ENCODE results near the gene TMSB4X.
"Not testable (repeated sequence)": the region's sequence is repeated elsewhere in the genome, so short reads cannot be mapped to it uniquely, and the experiment has no call there.

Gene TMSB4X

DNA sequence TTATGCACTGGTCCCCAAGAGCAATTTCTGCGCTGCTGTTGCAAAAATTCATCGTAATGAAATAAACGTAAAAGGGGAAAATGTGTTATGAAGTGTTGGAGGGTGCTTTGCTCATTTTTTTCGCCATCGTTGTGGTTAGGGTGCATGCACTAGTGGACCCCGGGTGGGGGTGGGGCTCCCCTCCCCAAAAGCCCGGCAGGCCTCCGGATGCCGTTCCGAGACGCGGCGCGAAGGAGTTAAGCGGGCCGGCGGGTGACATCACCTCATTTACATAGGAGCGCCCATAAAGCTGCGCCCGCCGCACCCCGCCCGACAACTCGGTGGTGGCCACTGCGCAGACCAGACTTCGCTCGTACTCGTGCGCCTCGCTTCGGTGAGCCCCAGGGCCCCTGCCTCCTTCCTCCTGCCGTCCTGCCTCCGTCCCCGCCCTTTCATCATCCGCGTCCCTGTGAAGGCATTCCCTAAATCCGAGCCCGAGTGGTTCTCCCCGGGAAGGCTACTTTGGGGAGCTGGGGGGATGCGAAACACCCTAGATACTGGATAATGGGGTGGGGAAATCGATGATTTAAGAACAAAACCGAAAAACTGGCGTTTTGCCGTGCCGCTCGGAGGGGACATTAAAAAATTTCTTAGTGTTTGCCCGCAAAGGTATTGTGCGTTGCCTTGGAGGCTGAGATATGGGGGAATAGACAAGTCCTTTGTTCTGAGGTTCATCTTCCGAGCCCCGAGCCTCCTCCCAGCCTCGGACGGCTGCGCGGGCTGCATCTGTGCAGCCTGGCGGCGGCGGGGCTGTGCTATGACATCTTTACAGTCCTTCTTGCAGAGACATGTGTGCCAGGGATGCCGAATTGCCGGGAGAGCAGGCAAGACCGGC lies at the start of gene TMSB4X:
TSS of gene TMSB4X (plus strand) at position 315 of the 874 bp plus-strand sequence.
- no peak for DNase-seq (ENCODE audit: low read depth)

DNA sequence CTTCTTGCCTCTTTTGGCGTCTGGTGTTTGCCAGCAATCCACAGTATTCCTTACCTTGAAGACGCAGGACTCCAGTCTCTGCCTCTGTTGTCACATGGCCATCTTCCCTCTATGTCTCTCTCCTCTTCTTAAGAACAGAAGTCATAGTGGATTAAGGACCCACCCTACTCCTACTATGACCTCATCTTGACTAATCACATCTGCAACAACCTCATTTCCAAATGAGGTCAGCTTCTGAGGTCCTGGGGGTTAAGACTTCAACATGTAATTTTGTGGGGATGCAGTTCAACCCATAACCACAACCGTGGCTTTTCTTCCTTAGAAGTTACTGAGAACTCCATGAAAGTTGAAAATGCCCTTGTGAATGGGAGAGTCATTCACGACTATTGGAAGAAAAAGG lies 45.2 kb upstream of the TMSB4X start:
- no peak for DNase-seq (ENCODE audit: low read depth)

GRCh38 chrX:12930150-12930549 lies 44.8 kb upstream of the TMSB4X start:
- DNase-seq (ENCODE audit: low read depth) = no peak

DNA sequence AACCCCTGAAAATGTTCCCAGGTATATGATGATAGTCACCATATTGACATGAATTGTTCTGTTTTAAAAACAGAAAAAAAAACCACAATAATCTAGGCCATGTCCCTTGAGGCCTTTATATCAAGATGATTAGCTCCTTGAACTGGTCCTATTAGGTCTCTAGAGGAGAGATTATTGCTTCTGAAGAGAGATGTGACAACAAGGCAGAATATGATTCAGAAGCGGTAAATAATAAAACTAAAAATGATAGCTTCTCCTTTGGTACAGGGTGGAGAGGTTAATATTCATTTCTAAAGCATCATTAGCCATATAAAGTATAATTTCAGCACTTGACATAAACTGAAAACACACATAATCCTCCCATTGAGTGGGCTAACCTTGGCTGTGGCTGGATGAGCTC lies 42.7 kb upstream of the TMSB4X start:
- DNase-seq (ENCODE audit: low read depth) = no peak

DNA sequence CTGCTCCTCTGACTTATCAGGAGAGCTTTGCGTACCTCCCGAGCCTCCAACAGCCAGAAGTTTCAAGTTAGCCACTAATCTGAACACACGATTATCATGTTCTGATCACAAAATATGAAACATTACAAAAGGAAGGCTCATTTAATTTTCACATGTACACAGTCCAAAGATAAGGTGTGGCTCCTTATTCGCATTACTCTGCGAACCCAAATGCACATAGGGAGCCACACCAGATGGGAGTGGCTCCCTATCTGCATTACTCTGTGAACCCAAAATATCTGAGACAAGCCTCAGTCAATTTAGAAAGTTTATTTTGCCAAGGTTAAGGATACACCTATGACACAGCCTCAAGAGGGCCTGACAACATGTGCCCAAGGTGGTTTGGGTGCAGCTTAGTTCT lies 40.1 kb upstream of the TMSB4X start:
- DNase-seq (ENCODE audit: low read depth) = no peak

GRCh38 chrX:12936947-12937346 lies 38.0 kb upstream of the TMSB4X start:
- DNase-seq (ENCODE audit: low read depth) = no peak

- not testable (repeated sequence) for DNase-seq (ENCODE audit: low read depth)
Observed at GRCh38 chrX:12940471-12940870, 34.4 kb upstream of the TMSB4X start.

DNA sequence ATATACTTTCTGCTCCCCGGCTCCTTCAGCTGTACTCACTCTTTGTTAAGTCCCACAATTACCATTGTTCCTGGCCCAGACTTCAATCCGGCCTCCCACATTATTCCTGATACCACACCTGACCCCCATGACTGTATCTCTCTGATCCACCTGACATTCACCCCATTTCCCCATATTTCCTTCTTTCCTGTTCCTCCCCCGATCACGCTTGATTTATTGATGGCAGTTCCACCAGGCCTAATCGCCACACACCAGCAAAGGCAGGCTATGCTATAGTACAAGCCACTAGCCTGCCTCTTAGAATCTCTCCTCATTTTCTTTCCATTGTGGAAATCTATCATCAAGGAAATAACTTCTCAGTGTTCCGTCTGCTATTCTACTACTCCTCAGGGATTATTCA lies 31.3 kb upstream of the TMSB4X start:
- not testable (repeated sequence) for DNase-seq (ENCODE audit: low read depth)

DNA sequence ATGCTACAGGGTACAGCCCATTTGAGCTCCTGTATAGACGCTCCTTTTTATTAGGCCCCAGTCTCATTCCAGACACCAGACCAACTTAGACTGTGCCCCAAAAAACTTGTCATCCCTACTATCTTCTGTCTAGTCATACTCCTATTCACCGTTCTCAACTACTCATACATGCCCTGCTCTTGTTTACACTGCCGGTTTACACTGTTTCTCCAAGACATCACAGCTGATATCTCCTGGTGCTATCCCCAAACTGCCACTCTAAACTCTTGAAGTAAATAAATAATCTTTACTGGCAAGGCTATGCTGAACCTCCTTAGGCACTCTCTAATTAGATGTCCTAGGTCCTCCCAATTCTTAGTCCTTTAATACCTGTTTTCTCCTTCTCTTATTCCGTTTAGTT lies 30.5 kb upstream of the TMSB4X start:
- DNase-seq (ENCODE audit: low read depth) = not testable (repeated sequence)

DNA sequence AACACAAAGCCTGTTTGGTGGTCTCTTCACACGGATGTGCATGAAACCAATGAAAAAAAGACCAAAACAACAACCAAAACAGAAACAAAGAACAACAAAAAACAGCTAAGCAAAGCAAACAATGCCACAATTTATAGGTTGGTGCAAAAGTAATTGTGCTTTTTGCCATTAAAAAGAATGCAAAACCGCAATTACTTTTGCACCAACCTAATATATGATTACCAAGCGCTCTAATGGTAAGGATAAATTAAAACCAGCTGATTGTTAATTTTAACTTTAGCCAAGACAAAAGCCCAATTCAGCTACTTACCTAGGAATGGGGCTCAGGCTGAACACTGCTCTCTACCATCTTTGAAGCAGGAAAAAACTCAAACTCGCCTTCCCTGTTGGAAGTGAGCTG lies 29.4 kb upstream of the TMSB4X start:
- no peak for DNase-seq (ENCODE audit: low read depth)

DNA sequence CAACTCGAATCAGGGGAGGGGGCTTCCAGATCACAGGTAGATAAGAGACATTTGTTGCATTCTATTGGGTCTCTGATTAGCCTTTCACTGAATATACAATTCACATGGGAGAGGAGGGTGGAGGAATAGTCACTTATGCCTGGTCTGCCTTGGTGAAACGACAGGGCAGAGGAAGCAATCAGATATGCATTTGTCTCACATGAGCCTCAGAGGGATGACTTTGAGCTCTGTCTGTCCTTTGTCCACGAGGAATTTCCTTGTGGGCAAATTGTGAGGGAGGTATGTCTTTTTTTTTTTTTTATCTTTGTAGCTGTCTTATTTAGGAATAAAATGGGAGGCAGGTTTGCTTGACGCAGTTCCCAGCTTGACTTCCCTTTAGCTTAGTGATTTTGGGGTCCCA lies 28.5 kb upstream of the TMSB4X start:
- no peak for DNase-seq (ENCODE audit: low read depth)

DNA sequence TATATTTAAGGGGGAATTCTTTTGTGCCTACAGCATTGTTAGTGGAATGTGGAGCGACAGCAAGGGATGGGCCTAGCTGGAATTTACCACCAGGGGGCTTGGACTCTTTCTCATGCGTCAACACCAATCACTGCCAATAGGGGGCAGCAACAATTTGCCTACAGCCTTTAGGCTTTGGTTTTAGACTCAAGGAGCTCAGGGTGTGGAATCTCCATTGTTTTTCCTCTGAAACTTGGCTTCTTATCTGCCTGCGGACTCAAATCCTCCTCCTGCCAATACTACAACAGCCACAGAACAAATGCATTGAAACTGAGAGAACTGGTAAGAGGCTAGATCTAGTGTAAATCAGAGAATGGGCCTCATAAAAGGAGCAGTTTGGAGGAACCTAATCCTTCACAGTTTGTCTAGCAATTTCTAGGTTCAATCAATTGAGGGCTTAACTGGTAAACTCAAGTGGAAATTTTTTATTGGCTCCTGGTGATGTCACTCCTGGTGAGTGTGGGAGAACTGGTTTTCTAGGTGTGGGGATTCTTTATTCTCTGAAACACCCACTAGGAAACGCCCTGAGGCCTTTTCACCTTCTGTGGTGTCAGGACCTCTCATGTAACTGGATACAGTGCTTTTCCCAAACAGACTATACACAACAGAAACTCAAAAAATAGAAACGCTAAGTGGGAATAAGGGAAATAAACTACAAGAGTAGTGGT lies 27.9 kb upstream of the TMSB4X start:
- DNase-seq (ENCODE audit: low read depth) = no peak

- no peak for DNase-seq (ENCODE audit: low read depth)
Observed at GRCh38 chrX:12947545-12948235, 27.2 kb upstream of the TMSB4X start.

DNA sequence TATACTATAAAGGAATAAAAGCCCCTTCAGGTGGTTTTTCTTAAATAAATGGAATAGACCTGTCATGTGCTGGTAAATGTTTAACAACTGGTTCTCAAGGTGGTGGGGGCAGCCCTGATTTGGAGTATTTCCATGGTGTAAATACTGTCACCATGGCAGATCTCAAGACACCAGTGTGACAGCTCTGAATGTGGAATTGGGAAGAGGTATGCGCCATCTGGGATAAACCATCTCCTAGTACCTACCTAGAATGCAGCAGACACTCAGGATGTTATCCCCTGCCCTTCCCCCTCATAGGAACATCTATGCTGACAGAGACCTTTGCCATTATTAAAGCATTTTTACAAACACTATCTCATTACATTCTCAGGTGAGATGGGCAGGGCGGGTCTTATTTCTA lies 26.4 kb upstream of the TMSB4X start:
- no peak for DNase-seq (ENCODE audit: low read depth)

GRCh38 chrX:12949205-12949926 lies 25.5 kb upstream of the TMSB4X start:
- DNase-seq (ENCODE audit: low read depth) = no peak

GRCh38 chrX:12949927-12950656 lies 24.8 kb upstream of the TMSB4X start:
- DNase-seq (ENCODE audit: low read depth) = no peak

DNA sequence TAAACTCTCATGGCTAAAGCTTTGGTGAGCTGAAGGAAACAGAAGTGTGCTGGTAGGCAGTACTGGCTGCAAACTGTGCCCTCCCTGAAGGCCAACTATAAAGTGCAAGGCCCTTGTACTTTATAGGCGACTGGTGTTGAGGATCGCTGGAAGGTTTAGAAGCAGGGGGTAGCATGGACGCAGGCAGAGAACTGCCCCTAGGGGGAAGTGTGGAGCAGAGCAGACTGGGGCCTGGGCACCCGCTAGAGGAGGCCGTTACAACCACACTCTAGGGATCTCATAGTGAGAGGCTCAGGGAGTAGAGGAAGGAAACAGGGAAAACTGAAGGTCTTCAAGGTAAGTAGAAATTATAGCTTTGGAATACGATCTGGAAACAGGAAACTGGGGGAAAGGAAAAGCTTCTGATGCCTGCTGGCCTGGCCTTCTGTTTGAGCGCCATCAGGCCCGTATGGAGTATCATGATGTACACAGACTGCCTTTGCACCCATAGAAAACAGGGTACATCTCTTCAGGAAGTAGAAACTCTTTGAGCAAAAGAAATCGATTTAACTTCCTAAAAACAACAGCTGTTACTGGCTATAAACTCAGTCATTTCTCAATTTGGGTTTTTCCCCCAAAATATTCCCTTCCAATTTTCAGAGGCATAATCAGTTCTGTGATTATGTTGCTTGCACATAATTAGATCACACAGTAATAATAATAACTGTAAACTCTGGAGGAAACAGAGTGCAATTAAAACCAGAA lies 23.9 kb upstream of the TMSB4X start:
- no peak for DNase-seq (ENCODE audit: low read depth)

DNA sequence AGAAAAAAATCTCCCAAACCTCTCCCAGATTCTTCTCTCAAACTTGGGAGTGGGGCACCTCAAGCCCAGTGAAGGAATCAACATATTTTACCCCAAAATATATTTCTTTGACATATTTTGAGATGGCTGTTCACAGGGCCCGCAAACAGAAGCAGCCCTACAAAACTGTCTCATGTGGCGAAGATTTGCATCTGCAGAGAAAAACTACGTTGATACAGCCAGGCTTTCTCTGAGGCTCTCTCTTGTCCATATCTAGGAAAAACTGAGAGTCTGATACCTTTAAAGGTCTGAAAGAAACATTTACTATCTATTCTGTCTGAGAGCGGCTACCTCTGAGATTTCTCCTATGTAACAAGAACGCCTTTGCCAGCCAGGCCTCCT lies 23.3 kb upstream of the TMSB4X start:
- DNase-seq (ENCODE audit: low read depth) = no peak

DNA sequence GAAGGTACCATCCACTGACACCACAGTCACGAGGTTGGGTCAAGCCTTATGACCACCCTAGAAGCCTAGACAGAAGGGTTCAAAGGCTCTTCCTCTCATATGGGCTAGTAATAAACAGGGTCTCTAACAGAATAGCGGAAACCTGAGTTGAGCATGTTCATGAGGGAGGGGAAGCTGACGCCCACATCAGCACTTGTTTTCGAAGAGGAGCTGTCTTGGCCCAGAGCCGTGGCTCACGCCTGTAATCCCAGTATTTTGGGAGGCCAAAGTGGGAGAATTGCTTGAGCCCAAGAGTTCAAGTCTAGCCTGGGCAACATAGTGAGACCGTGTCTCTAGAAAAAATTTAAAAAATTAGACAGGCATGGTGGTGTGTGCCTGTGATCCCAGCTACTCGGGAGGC lies 21.5 kb upstream of the TMSB4X start:
- no peak for DNase-seq (ENCODE audit: low read depth)

DNA sequence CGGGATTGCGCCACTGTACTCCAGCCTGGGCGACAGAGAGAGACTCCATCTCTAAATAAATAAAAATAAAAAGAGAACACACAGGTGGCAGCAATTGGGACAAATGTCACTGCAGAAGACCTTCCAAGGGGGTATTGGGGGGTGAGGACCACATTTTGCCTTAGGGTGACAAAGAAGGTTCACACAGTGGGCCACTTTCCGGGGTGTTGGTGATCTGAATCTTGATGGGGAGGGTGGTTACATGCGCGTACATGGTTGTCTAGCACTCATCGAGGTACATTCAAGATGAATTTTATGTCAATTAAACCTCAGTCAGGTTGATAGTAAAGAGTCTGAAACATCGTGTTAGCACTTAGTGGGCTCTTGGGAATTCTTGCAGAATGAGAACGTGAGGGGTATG lies 20.5 kb upstream of the TMSB4X start:
- DNase-seq (ENCODE audit: low read depth) = no peak

- no peak for DNase-seq (ENCODE audit: low read depth)
Observed at GRCh38 chrX:12954981-12955380, 19.9 kb upstream of the TMSB4X start.
